HFFc6 (cell line): Measurements from ENCODE around the gene WHRN. TPM values are rescaled to one million over a fixed set of nuclear protein-coding genes. Genes with fewer than 3 reads are reported as not detected.
A peak's percentile ranks its signal among the peaks of the same experiment; 100 is the strongest.

Experiments
- DNase-seq: peaks from one replicate; pipeline ENCODE4 v3.0.0-alpha.2; 2018
- H3K27ac Mint-ChIP-seq: 2 replicates; pipeline ENCODE4 v1.8.0; 2020; ENCODE audit warnings: mild to moderate bottlenecking, mixed read lengths
- H3K27me3 Mint-ChIP-seq: 2 replicates; pipeline ENCODE4 v1.8.0; 2021; ENCODE audit warnings: mild to moderate bottlenecking, moderate library complexity, mixed read lengths; ENCODE audit not compliant: insufficient read depth
- H3K36me3 Mint-ChIP-seq: 2 replicates; pipeline ENCODE4 v1.8.0; 2021; ENCODE audit warnings: low read depth, mixed read lengths
- H3K4me1 Mint-ChIP-seq: 2 replicates; pipeline ENCODE4 v1.8.0; 2020; ENCODE audit warnings: low read depth, mixed read lengths
- H3K4me3 Mint-ChIP-seq: 2 replicates; pipeline ENCODE4 v1.8.0; 2020; ENCODE audit warnings: mild to moderate bottlenecking, moderate library complexity, mixed read lengths
- H3K9me3 Mint-ChIP-seq: 2 replicates; pipeline ENCODE4 v1.8.0; 2020; ENCODE audit warnings: mild to moderate bottlenecking, mixed read lengths
- total RNA-seq, 6 experiments: library from RNA; stranded (reverse); fragmentation: NEBNext Ultra II Directional; extraction: Animal tissue kit (Norgen Biotek cat#: 25700); gene quantifications; 2 replicates in 1 of 6; 3 replicates in 5 of 6; pipeline ENCODE4 v1.2.3, GENCODE V29; 2021
- TF ChIP-seq, protein P1 (sequence below): fragments of 200-600 bp; sonication (generic); IDR thresholded peaks from 2 replicates; pipeline ENCODE4 v1.5.0; 2021; ENCODE audit warnings: antibody characterized with exemption, mild to moderate bottlenecking

The WHRN gene
- total RNA-seq, 6 experiments from 2014 or later, result 3.0 to 4.8 (median 3.6) TPM

GRCh38 chr9:114417511-114417910 lies 87.8 kb downstream of the WHRN start:
- Mint-ChIP-seq H3K4me3 (no peak overlapping the region), H3K4me1 (peaks cover 29% of the 10 kb centered on the region), H3K9me3 (no peaks in the 10 kb centered on the region), H3K27ac (peak overlapping the region; percentile 39; the same call in 1 of the 2 replicates), H3K27me3 (peaks cover 14% of the 10 kb centered on the region), H3K36me3 (no peaks in the 10 kb centered on the region)
- peak; percentile 68 for DNase-seq
- TF ChIP-seq, protein P1, sequence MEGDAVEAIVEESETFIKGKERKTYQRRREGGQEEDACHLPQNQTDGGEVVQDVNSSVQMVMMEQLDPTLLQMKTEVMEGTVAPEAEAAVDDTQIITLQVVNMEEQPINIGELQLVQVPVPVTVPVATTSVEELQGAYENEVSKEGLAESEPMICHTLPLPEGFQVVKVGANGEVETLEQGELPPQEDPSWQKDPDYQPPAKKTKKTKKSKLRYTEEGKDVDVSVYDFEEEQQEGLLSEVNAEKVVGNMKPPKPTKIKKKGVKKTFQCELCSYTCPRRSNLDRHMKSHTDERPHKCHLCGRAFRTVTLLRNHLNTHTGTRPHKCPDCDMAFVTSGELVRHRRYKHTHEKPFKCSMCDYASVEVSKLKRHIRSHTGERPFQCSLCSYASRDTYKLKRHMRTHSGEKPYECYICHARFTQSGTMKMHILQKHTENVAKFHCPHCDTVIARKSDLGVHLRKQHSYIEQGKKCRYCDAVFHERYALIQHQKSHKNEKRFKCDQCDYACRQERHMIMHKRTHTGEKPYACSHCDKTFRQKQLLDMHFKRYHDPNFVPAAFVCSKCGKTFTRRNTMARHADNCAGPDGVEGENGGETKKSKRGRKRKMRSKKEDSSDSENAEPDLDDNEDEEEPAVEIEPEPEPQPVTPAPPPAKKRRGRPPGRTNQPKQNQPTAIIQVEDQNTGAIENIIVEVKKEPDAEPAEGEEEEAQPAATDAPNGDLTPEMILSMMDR, result peak; percentile 54

DNA sequence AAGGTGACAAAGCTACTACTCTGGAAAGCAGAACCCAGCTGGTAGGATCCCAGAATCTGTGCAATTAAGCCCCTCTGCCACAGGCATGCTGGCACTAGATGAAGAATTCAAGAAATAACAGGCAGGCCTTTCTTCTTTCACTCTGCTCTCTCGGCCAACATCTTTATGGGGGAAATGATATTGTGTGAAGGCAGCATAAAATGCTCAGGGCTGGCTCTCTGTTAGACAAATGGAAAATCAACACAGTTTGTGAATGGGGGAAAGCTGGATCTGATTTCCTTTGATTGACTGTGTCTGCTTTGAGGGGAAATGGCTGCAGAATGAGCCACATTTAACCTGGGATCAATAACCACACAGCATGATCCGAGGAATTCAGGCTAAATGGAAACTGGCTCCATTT lies 88.4 kb downstream of the WHRN start:
- TF ChIP-seq, protein P1, result no peak

DNA sequence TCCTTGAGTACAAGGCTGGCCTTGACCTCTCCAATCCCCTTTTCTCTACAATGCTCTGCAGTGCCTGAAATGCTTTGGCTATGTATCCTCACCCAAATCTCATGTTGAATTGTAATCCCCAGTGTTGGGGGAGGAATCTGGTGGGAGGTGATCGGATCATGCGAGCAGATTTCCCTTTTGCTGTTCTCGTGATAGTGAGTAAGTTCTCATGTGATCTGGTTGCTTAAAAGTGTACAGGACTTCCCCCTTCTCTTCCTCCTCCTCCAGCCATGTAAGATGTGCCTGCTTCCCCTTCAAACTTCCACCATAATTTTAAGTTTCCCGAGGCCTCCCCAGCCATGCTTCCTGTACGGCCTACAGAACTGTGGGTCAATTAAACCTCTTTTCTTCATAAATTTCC lies 89.0 kb downstream of the WHRN start:
- no peak for DNase-seq
- Mint-ChIP-seq H3K36me3 (no peaks in the 10 kb centered on the region), H3K4me3 (no peak overlapping the region), H3K27ac (no peak overlapping the region), H3K27me3 (peaks cover 12% of the 10 kb centered on the region), H3K9me3 (no peaks in the 10 kb centered on the region), H3K4me1 (peaks cover 29% of the 10 kb centered on the region)
- TF ChIP-seq, protein P1, result no peak

More for the DNA sequence above, 88.4 kb downstream of the WHRN start:
- Mint-ChIP-seq H3K4me3 (no peak overlapping the region), H3K4me1 (peaks cover 29% of the 10 kb centered on the region), H3K27ac (no peak overlapping the region), H3K27me3 (peaks cover 13% of the 10 kb centered on the region), H3K36me3 (no peaks in the 10 kb centered on the region), H3K9me3 (no peaks in the 10 kb centered on the region)
- DNase-seq, result no peak

DNA sequence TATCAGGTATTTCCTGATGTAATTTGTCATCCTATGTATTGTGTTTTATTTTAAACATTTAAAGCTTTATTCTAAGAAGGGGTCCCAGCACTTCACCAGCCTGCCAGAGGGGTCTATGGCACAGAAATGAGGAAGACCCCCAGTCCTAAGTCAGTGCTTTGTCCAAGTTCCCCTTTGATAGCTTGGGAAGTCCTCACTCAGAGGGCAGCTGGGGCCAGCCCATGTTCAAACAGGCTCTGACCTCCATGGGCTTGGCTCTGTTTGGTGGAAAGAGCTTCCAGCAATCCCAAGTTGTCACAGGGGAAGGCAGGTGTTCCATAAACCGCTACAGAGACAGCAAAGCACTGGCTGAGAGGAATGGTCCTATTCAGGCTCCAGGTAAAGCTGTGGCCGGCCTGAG lies 90.9 kb downstream of the WHRN start:
- DNase-seq, result no peak
- no peaks in the 10 kb centered on the region for H3K36me3 Mint-ChIP-seq
- no peak overlapping the region for H3K4me3 Mint-ChIP-seq
- H3K27me3 Mint-ChIP-seq, result peaks cover 4% of the 10 kb centered on the region
- TF ChIP-seq, protein P1, result no peak
- no peaks in the 10 kb centered on the region for H3K9me3 Mint-ChIP-seq
- H3K4me1 Mint-ChIP-seq, result peaks cover 39% of the 10 kb centered on the region
- H3K27ac Mint-ChIP-seq, result no peak overlapping the region

DNA sequence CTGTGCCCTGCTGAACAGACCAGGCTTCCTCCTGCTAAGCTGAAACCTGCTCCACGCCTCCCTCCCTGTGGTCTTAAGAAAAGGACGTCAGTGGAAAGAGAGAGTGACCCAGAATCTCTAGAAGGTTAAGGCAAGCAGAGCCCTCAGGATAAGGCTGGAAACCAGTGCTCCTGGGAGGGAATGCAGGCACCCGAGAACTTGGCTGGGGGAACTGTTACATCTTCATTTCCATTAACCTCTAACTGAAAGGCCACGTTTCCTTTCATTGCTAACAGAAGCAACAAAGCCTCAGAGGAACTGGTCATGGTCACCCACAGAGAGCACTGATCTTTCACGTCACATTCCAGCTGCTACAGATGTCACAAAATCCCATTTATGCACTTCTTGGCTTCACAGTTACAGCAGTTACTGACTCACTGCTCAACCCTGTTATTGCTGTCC lies 91.4 kb downstream of the WHRN start:
- Mint-ChIP-seq H3K27me3 (peaks cover 4% of the 10 kb centered on the region), H3K36me3 (no peaks in the 10 kb centered on the region)

More for the DNA sequence above, 91.4 kb downstream of the WHRN start:
- Mint-ChIP-seq H3K27ac (no peak overlapping the region), H3K9me3 (no peaks in the 10 kb centered on the region), H3K4me1 (peaks cover 44% of the 10 kb centered on the region), H3K4me3 (no peak overlapping the region)
- peak; percentile 54 for DNase-seq
- TF ChIP-seq, protein P1, result no peak
